Esophagus muscularis mucosa (tissue), 4 donors: ENCODE measurements around the gene ANKRD40CL.

Experiments
- EP300 ChIP-seq: sonication (generic); formaldehyde crosslinking; IDR thresholded peaks from one replicate; pipeline ENCODE4 v1.6.1; 2017; ENCODE audit warnings: antibody characterized with exemption
- POLR2A ChIP-seq: fragments of 450-650 bp; IDR thresholded peaks from one replicate; pipeline ENCODE4 v1.6.1; 2017; ENCODE audit warnings: antibody characterized with exemption, moderate library complexity, mild to moderate bottlenecking, low read depth
- POLR2AphosphoS5 ChIP-seq, 2 donors: sonication (generic); formaldehyde crosslinking; IDR thresholded peaks; one replicate each; pipeline ENCODE4 v1.6.1; 2017; ENCODE audit warnings: antibody characterized with exemption in 2 of 2
- TF ChIP-seq, protein P1 (sequence below), 3 experiments: fragments of 200-600 bp in 2 of 3; fragments of 450-650 bp in 1 of 3; sonication (generic) in 2 of 3; IDR thresholded peaks; one replicate each; pipeline ENCODE4 v1.5.1; 2017 to 2019; ENCODE audit warnings: antibody characterized with exemption in 3 of 3, mild to moderate bottlenecking in 2 of 3, moderate library complexity in 1 of 3

DNA sequence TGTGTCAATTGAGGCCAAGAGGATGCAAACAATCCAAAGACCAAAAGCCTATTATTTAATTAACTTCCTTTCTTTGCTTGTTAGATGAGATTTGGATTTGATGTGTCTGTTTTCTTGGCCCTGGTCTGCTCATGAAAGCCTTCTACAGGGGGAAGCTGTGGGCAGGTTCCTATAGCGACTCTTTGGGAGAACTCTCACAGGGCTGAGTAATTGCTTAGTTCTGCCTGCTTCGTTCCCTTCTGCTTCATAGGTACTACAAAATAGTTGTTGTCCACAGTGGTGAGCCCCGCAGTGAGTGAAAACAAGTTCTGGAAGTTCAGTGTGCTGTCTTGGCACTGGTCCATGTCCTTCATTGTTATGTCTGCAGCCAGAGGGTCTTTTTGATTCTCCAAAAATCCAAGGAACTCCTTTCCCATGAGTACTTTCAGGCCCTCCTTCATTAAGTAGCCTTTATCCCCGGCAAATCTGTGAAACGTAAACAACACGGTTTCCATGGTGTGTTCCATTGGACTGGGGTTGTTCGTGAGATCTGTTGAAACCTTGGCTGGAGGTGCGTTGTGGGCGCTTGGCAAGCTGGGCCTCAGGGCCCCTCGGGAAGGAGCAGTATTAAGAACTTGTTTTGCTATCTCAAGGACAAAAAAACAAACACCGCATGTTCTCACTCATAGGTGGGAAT, 30.0 kb upstream of the ANKRD40CL start:
- TF ChIP-seq, protein P1, sequence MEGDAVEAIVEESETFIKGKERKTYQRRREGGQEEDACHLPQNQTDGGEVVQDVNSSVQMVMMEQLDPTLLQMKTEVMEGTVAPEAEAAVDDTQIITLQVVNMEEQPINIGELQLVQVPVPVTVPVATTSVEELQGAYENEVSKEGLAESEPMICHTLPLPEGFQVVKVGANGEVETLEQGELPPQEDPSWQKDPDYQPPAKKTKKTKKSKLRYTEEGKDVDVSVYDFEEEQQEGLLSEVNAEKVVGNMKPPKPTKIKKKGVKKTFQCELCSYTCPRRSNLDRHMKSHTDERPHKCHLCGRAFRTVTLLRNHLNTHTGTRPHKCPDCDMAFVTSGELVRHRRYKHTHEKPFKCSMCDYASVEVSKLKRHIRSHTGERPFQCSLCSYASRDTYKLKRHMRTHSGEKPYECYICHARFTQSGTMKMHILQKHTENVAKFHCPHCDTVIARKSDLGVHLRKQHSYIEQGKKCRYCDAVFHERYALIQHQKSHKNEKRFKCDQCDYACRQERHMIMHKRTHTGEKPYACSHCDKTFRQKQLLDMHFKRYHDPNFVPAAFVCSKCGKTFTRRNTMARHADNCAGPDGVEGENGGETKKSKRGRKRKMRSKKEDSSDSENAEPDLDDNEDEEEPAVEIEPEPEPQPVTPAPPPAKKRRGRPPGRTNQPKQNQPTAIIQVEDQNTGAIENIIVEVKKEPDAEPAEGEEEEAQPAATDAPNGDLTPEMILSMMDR (IDR thresholded peaks at IDR 0.05): no peak
- TF ChIP-seq EP300 (no peak), POLR2A (no peak), POLR2AphosphoS5 (IDR thresholded peaks at IDR 0.05) (no peak)
